OCI-LY7 (cell line): ENCODE measurements around the gene OR10J4. TPM values are rescaled to one million over a fixed set of nuclear protein-coding genes. Genes with fewer than 3 reads are reported as not detected.

Experiments used
- BruUV-seq: library from RNA; stranded (reverse); fragments of 400-500 nt; replicated peaks from 2 replicates; lab custom pipeline; 2021; lab: Mats Ljungman, UMichigan
- CTCF ChIA-PET: fragments of 300-600 bp; sonication (Branson Sonifier 250); formaldehyde crosslinking; loops from one replicate; lab custom pipeline; 2022; ENCODE audit warnings: antibody characterized with exemption; ENCODE audit not compliant: unreplicated experiment; lab: Charles Lee
- POLR2A ChIA-PET: fragments of 300-600 bp; sonication (Branson Sonifier 250); formaldehyde crosslinking; loops from one replicate; lab custom pipeline; 2022; ENCODE audit warnings: antibody characterized with exemption; lab: Charles Lee
- DNase-seq: peaks from one replicate; pipeline ENCODE4 v3.0.0-alpha.2; 2015; ENCODE audit warnings: low spot score
- H2AFZ ChIP-seq: fragments of 200-600 bp; sonication (generic), shearing (Covaris generic); 2 replicates; pipeline ENCODE4 v1.6.1; 2014; ENCODE audit warnings: mild to moderate bottlenecking, antibody characterized with exemption, low read length, moderate library complexity
- H3K27ac ChIP-seq: fragments of 200-600 bp; sonication (generic); 2 replicates; pipeline ENCODE4 v1.5.1; 2014; ENCODE audit warnings: mixed run types, low read depth, mild to moderate bottlenecking, moderate library complexity, low read length, inconsistent platforms; ENCODE audit not compliant: poor library complexity, severe bottlenecking
- H3K36me3 ChIP-seq: fragments of 200-600 bp; sonication (generic); 2 replicates; pipeline ENCODE4 v1.6.1; 2014; ENCODE audit warnings: mild to moderate bottlenecking, antibody characterized with exemption, low read length, moderate library complexity, mixed read lengths; ENCODE audit not compliant: insufficient read depth
- H3K4me1 ChIP-seq: fragments of 200-600 bp; sonication (generic); 2 replicates; pipeline ENCODE4 v1.5.1; 2014; ENCODE audit warnings: mild to moderate bottlenecking, low read length; ENCODE audit not compliant: insufficient read depth, poor library complexity, severe bottlenecking
- H3K4me2 ChIP-seq: fragments of 200-600 bp; sonication (generic); 2 replicates; pipeline ENCODE4 v1.6.1; 2014; ENCODE audit warnings: mild to moderate bottlenecking, low read length
- H3K4me3 ChIP-seq: fragments of 200-600 bp; sonication (generic); 2 replicates; pipeline ENCODE4 v1.5.1; 2014; ENCODE audit warnings: mild to moderate bottlenecking, low read depth, low read length; ENCODE audit not compliant: poor library complexity, severe bottlenecking
- H3K79me2 ChIP-seq: fragments of 200-600 bp; sonication (generic); 2 replicates; pipeline ENCODE4 v1.6.1; 2016; ENCODE audit warnings: low read depth, mild to moderate bottlenecking, low read length, moderate library complexity, mixed read lengths; ENCODE audit not compliant: insufficient read depth
- H3K9me2 ChIP-seq: fragments of 200-600 bp; sonication (generic); 2 replicates; pipeline ENCODE4 v1.6.1; 2016; ENCODE audit warnings: mild to moderate bottlenecking, low read length, mixed read lengths; ENCODE audit not compliant: insufficient read depth
- H3K9me3 ChIP-seq: fragments of 200-600 bp; sonication (generic); 2 replicates; pipeline ENCODE4 v1.6.1; 2014; ENCODE audit warnings: mild to moderate bottlenecking, mixed run types, low read length, mixed read lengths
- H4K20me1 ChIP-seq: fragments of 200-600 bp; sonication (generic); 2 replicates; pipeline ENCODE4 v1.6.1; 2014; ENCODE audit warnings: mild to moderate bottlenecking, antibody characterized with exemption, low read length, moderate library complexity, mixed read lengths; ENCODE audit not compliant: insufficient read depth
- CTCF ChIP-seq: fragments of 200-600 bp; sonication (generic); conservative IDR thresholded peaks from 2 replicates; pipeline ENCODE4 v1.5.1; 2014; ENCODE audit warnings: mild to moderate bottlenecking, antibody characterized with exemption, low read length, moderate library complexity, mixed read lengths
- EZH2phosphoT487 ChIP-seq: fragments of 200-600 bp; sonication (generic); IDR thresholded peaks from 2 replicates; pipeline ENCODE4 v1.6.1; 2018; ENCODE audit warnings: low read depth, borderline replicate concordance, mild to moderate bottlenecking, mixed run types, antibody characterized with exemption, low read length, moderate library complexity, mixed read lengths
- intact Hi-C: fragments of 100-400 bp; cut with micrococcal nuclease; formaldehyde crosslinking; loops from one replicate; pipeline ENCODE4 v1.10.0; 2022; ENCODE audit not compliant: unreplicated experiment
- total RNA-seq, 2 experiments: library from RNA; depleted of rRNA in 1 of 2; stranded (reverse); fragments of >200 nt in 1 of 2; shearing (Covaris generic) in 1 of 2; gene quantifications; 2 replicates each; pipeline ENCODE4 v1.2.3, GENCODE V29; 2014 to 2022

OR10J4 gene
- total RNA-seq, 2 experiments from 2014 or later: not detected

- CTCF ChIA-PET: no interaction called here
- no TSS peak for BruUV-seq
- TF ChIP-seq EZH2phosphoT487 (no peak), CTCF (no peak)
Observed at GRCh38 chr1:159430985-159431384, 1.0 kb upstream of the OR10J4 start.

GRCh38 chr1:159436469-159436868, 4.5 kb downstream of the OR10J4 start:
- ChIA-PET POLR2A (interaction anchor here (1.1 kb wide), 1 partner anchor 8 kb away, joined by 4 read pairs; no protein-coding TSS in a partner anchor), CTCF (no interaction called here)
- DNase-seq: no peak
- H3K4me1 ChIP-seq: no peaks in the 10 kb centered on the region
- H3K4me3 ChIP-seq: no peak overlapping the region
- no peaks in the 10 kb centered on the region for H3K9me2 ChIP-seq
- TF ChIP-seq CTCF (no peak), EZH2phosphoT487 (no peak)
- intact Hi-C loops: no loop called here
- H3K9me3 ChIP-seq: no peaks in the 10 kb centered on the region
- no TSS peak for BruUV-seq
- H3K27ac ChIP-seq: no peak overlapping the region
- no peak overlapping the region for H2AFZ ChIP-seq
- H3K4me2 ChIP-seq: no peak overlapping the region
- H3K36me3 ChIP-seq: no peaks in the 10 kb centered on the region
- H4K20me1 ChIP-seq: no peaks in the 10 kb centered on the region
- H3K79me2 ChIP-seq: no peaks in the 10 kb centered on the region

More at GRCh38 chr1:159430985-159431384, 1.0 kb upstream of the OR10J4 start:
- H2AFZ ChIP-seq: no peak overlapping the region
- no peaks in the 10 kb centered on the region for H3K79me2 ChIP-seq
- DNase-seq: no peak
- H3K36me3 ChIP-seq: no peaks in the 10 kb centered on the region
- POLR2A ChIA-PET: no interaction called here
- no peak overlapping the region for H3K4me3 ChIP-seq
- no peaks in the 10 kb centered on the region for H3K9me2 ChIP-seq
- no peaks in the 10 kb centered on the region for H3K9me3 ChIP-seq
- no peak overlapping the region for H3K4me2 ChIP-seq
- no peak overlapping the region for H3K27ac ChIP-seq
- no peaks in the 10 kb centered on the region for H3K4me1 ChIP-seq
- intact Hi-C loops: no loop called here
- no peaks in the 10 kb centered on the region for H4K20me1 ChIP-seq

GRCh38 chr1:159439422-159439821, 7.4 kb downstream of the OR10J4 start, which contains the start of gene OR10J1:
OR10J1 (plus strand) TSS chr1:159439722; CDS start chr1:159439792, 70 bp downstream.
- H3K36me3 ChIP-seq: no peaks in the 10 kb centered on the region
- no peak for DNase-seq
- CTCF ChIA-PET: no interaction called here
- H3K79me2 ChIP-seq: no peaks in the 10 kb centered on the region
- no peaks in the 10 kb centered on the region for H3K9me3 ChIP-seq
- no peak within 1 kb of the TSS for H3K27ac ChIP-seq
- H3K4me3 ChIP-seq: no peak within 1 kb of the TSS
- no peak within 1 kb of the TSS for H3K4me2 ChIP-seq
- POLR2A ChIA-PET: no interaction called here
- H3K9me2 ChIP-seq: no peaks in the 10 kb centered on the region
- no TSS peak for BruUV-seq
- H4K20me1 ChIP-seq: no peaks in the 10 kb centered on the region
- H2AFZ ChIP-seq: no peak within 1 kb of the TSS
- TF ChIP-seq CTCF: no peak
- no peak for TF ChIP-seq EZH2phosphoT487
- intact Hi-C loops: no loop called here
- H3K4me1 ChIP-seq: no peaks in the 10 kb centered on the region
